ENCODE measurements around the gene IL24.

The IL24 gene

DNA sequence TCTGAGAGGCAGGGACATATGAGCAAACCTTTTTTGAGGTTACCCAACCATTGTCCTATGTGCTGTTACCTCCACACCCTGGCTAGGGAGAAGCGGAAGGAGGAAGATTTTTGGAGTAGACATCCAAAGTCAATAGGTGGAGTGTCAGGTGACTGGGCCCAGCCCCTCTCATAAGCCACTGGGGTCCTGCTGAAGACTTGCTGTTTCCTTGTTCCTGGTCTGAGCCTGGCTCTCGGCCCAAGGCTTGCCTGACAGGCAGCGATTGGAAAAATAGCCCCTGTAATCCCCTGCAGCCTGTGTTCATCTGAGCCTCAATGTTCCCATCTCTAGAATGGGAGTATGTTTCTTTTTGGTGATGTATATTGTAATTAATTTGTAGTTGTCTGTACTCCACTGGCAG, 55.9 kb downstream of the IL24 start:
- no peak overlapping the region for H3K4me3 ChIP-seq (ENCODE audit: low read length)
- TF ChIP-seq ZNF274 (IDR thresholded peaks at IDR 0.05; ENCODE audit: low read depth, low read length): no peak

DNA sequence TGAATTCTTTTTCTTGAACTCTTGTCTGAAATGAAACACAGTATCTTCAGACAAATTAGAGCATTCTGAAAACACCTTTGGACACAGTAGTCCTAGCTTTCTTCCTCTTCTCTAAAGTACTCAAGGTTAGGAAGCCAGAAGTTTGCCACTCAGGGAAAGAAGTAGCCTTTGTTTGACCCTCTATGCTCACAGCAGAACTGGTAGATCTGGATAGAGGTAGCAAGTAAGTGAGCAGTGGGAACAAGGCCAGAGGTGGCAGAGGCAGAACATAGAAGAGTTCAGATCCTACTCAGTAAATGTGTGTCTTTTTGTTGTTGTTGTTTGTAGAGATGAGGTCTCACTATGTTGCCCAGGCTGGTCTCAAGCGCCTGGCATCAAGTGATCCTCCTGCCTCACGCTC, 56.4 kb downstream of the IL24 start:
- H3K4me3 ChIP-seq (ENCODE audit: low read length): no peak overlapping the region
- no peak for TF ChIP-seq ZNF274 (IDR thresholded peaks at IDR 0.05; ENCODE audit: low read depth, low read length)
